C4-2B (cell line): Measurements from ENCODE around the gene NCKAP5L.

ENCODE experiments used
- CTCF ChIP-seq: fragments of 450-650 bp; conservative IDR thresholded peaks from 2 replicates; pipeline ENCODE4 v1.5.1; 2017; ENCODE audit warnings: mild to moderate bottlenecking
- ZFX ChIP-seq: fragments of 450-650 bp; IDR thresholded peaks from 2 replicates; pipeline ENCODE4 v1.6.1; 2017

DNA sequence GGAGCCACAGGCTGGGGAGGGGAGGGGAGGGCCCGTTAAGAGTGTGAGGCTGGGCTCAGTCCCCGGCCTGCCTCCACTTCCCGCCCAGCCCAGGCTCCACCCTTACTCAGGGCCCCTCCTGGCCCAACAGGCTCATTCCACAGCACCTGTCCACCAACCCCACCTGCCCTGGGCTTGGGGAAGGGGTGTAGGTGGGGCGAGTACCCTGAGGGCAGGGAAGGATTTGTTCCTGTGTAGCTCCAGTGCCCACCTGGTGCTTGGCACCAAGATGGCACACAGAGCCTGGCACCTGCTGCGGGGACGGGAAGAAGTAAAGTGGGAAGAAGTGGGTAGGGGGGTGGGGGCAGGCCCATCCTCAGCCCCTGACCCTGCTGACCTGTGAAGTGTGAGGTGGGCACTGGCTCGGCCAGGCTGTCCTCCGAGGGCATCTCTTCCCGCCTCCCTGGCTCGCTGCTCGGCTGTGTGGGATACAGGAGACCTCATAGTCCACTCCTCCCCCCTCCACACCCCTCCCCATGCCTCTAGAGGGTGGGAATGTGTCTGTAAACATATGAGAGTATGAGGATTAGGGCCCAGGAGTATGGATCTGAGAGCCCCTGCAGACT is 35.1 kb downstream of the NCKAP5L start:
- no peak for TF ChIP-seq CTCF
- no peak for TF ChIP-seq ZFX
